Stimulated activated CD4-positive, alpha-beta T cell treated with anti-CD3 and anti-CD28 coated beads, TNF-alpha, amount 100 ng/mL, for 48 hours (primary cell): ENCODE results near the gene PTGES3L.

Experiments used
- DNase-seq, 3 donors: peaks; one replicate each; pipeline ENCODE4 v3.0.0-alpha.2; 2020; ENCODE audit warnings: low read depth in 3 of 3

Gene PTGES3L

DNA sequence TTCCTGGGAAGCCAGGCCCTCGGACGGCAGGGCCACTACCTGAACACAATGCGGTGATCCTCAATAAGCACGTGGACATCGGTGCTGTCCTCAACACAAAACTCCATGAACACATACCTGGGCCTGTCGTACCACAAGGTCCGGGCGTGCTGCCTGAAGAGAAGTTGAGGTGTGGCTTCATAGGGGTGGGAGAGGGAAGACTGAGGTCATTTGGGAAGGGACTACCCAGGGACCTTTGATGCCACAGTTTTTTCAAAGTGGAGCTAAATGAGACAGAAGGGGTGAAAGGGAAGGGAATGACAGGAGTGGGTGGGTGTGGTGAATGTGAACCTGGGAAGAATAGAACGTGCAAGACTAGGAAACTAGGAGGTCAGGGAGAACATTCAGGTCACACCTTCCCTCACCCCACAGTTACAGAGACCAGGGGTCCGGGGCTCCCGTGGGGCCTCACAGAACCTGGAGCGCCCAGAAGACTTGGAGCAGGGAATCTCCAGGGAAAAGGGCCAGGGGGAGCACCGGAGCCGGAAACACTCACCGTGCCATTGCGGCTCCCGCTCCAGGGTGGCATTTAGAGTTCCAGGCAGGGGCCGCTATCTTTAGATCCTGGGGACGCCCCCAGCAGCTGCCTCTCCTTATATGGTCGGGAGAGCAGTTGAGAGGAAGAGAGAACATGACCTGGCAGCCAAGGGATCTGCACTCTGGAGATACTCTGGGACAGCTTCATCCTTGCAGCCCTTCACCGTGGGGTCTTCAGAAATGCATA, at the start of gene PTGES3L:
TSS of gene PTGES3L (minus strand) at position 570 of the 763 bp plus-strand sequence. CDS start at position 543, 27 bp downstream.
- peak in 1 of 3 donors; percentile 10 for DNase-seq

DNA sequence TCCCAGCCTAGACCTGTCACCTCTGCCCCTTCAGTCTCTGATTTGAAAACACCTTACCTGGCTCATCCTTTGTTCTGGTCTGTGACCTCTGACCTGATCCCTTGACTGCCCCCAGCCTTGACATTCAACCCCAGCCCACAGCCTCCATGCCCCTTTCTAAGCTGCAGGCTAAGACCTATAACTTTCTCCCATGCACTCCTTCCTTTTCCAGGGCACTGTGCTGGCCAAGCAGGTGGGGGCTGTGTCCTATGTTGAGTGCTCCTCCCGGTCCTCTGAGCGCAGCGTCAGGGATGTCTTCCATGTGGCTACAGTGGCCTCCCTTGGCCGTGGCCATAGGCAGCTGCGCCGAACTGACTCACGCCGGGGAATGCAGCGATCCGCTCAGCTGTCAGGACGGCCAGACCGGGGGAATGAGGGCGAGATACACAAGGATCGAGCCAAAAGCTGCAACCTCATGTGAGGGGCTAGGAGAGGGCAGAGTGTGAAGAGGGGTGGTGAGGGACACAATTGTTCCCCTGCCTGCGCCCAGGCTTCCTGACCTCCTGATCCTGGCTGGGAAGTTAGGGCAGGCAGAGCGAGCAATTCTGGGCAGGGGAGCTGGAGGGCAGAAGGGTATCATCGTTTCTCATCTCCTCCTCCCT, 48.5 kb upstream of the PTGES3L start:
- DNase-seq, result no peak

DNA sequence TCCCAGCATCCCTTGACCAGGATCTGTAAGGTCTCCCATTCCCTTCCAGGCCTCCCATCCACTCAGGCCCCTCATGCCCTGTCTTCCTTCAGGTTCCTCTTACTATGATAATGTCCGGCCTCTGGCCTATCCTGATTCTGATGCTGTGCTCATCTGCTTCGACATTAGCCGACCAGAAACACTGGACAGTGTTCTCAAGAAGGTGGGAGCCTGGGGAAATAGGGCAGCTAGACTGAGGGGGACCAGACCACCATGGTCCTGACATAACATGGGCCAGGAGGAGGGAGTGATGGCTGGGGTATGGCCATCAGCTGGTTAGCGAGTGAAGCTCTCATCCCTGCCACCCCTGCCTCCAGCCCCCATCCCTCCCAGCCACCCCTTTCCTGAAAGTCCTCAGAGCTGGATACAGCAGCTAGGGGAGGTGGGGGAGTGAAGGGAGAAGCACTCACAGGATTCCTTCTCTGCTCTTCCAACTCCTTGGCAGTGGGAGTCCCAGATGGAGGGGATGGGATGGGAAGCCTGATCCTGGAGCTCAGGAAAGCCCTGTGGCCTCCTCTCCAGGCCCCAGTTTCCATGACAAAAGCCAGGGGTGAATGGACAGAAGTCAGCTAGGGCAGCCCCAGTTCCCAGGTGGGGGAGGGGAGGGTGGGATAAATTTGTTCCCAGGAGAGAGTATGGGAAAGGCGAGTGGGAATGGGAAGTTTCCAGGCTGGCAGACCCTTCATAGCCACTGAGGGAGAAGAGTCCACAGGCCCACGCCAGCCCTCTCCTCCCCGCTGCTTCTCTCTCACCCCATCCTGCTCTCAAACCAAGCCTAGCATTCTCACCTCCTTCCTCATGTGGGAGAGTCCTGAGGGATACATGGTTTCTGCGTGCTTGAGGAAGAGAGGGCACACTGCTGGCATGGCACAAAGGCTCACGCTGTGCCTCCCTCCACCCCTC, 47.5 kb upstream of the PTGES3L start:
- DNase-seq, result no peak

DNA sequence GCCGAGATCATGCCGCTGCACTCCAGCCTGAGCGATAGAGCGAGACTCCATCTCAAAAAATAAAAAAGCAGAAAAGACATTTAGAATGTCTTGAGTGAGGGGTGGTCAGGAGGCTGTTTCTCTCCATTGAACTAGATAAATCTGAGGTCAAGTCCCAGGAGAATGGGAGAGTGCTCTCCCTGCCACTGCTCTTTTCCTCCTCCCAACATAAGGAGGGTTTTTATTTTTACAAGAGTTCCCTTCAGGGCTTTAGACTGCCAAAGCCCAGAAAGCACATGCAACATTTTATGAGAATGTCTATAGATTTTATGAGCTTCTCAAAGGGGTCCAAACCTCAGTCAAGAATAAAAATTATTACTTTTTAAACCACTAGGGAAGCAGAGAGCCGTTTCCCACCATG, 46.7 kb upstream of the PTGES3L start:
- DNase-seq, result no peak

DNA sequence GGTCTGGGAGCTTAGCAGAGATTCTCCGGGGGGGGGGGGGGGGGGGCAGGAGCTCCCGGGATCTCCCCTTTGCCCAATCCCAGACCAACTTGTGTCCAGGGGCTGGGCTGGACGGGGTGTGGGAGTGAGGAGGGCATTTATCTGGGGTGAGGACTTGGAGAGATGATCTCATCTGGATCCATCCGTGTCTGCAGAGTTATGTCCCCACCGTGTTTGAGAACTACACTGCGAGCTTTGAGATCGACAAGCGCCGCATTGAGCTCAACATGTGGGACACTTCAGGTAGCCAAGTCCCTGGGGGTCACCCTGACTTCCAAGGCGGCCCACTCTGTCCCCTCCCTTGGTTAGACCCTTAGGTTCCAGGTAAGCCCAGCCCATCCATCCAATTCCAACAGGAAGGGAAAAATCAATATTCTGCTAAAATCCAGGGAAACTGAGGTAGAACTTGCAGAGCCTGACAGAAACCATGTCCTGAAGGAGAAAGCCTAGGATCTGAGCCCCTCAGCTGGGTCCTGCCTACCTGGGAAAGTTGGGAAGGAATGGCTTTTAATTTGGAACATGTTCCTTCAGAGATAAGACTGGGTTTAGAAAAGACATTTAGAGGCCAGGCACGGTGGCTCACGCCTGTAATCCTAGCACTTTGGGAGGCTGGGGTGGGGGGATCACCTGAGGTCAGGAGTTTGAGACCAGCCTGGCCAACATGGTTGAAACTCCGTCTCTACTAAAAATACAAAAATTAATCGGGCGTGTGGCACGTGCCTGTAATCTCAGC, 46.1 kb upstream of the PTGES3L start:
- no peak for DNase-seq

DNA sequence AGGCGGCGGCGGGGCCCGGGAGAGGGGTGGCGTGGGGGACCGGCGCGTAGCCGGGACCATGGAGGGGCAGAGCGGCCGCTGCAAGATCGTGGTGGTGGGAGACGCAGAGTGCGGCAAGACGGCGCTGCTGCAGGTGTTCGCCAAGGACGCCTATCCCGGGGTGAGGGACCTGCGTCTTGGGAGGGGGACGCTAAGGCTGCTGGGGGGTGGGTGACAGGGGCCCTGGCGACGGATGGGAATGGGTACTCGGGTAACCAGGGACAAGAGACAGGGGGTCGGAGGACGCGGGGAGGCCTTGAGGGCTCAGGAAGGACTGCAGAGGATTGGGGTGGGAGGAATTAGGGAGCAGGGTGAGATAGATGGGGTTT, 45.4 kb upstream of the PTGES3L start:
- no peak for DNase-seq

DNA sequence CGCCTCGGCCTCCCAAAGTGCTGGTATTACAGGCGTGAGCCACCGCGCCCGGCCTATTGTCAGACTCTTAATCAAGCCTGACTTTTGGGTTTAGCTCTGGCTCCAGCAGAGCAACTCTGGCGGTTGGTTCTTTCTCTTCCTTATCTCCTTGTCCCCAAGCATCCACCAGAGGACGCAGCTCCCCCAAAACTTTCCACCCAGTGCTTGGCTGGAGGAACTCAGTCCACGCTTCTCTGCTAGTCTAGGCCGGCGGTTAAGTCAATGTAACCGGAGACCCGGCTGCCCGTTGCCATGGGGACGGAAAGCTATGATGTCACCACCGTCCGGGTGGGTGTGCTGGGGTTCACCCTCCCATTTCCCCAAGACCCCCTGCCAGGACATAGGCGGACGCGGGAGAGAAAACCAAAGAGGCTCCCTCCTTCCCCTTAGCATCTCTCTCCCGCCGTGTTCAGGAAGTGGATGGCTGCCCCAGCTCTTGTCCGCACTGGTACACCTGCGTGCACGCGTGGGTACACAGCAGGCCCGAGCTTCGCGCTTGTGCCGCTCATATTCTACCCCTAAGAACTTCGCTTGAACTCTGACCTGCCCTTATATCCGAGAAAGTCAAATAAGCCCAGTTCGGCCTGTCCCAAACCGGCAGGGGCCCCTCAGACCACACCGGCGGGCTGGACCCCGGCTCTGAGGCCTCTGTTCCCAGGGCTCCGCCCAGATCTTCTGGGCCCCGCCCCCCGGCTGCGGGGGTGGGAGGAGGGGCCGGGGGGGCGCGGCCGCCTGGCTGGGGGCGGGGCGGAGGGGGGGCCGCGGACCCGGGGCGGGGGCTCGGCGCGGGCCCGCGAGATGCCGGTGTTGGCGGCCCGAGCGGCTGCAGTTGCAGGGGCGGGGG, 44.8 kb upstream of the PTGES3L start, which contains the start of gene RND2:
TSS of gene RND2 (plus strand) at position 825 of the 883 bp plus-strand sequence. CDS start 117 bp downstream, outside the sequence.
- DNase-seq, result peak; percentile 47 to 74 (median 66)

DNA sequence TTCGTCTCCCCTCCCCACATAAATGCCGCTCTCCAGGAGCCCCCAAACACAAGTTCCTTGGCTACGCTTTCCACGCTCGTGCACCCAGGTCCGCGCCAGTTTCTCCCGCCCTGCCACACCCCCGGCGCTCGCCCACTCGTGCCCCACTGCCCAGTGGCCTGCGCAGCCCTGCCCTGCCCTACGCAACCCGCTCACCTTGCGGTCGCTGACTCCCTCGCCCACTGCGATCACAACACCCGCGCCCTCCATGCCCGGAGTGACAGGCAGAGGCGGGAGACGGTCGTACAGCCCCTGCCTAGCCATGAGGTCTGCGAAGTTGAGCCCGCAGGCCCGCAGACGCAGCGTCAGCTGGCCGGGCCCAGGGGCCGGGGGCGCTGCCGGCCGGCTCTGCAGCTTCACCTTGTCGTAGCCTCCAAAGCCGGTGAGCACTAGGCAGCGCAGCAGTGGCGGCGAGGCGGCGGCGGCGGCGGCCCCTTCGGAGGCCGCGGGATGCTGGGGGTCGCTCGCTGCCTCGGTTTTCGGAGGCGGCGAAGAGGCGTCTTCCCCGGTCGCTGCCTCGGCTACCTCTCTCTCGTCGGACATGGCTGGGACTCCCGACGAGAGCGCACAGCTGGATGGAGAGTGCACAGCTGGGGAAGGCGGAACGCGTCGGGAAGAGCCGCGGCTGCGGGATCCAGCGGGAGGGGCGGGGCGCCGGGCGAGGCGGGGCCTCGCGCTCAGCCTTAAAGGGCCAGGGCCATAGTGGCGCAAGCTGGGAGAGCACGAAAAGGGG, 42.0 kb upstream of the PTGES3L start, which contains the start of gene VAT1:
TSS of gene VAT1 (minus strand) at position 645 of the 772 bp plus-strand sequence. CDS start at position 582, 63 bp downstream.
- peak in 1 of 3 donors; percentile 70 for DNase-seq

DNA sequence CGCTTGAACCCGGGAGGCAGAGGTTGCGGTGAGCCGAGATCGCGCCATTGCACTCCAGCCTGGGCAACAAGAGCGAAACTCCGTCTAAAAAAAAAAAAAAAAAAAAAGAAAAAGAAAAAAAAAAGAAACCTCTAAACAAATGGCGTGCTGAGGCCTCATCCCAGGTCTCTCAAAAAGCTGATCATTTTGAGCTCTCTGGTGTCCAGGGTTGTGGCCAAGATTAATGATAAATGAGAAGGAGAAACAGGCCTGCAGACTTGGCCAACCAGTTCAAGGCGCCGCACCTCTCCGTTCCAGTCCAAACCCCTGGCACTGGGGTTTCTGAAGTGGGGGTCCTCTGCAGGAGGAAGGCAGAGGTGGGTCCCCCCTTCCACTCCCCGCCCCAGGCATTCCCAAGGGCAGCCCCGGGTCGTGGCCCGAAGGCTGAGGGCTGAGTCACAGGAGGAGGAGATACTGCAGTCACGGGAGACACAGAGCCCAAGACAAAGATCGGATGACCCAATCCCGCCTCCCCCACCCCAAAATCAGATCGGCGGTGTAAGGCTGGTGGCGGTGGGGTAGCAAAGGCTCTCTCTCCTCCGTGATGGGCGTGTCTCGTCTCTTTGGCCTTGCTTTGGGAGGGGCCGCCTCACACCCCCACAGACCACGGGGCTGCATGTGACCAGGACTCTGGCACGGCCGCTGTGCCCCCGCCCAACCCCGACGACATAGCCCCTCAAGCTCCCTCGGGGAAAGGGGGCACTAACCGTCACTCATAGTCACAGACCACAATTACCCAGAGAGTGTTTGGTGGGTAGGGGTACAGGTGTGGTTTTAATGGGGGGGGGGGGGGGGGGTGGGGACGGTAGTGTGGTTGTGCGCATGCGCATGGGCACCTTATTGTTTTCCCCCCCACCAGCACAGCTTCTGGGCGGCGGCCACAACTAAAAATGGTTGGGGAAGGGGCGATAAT, 41.2 kb upstream of the PTGES3L start:
- no peak for DNase-seq

DNA sequence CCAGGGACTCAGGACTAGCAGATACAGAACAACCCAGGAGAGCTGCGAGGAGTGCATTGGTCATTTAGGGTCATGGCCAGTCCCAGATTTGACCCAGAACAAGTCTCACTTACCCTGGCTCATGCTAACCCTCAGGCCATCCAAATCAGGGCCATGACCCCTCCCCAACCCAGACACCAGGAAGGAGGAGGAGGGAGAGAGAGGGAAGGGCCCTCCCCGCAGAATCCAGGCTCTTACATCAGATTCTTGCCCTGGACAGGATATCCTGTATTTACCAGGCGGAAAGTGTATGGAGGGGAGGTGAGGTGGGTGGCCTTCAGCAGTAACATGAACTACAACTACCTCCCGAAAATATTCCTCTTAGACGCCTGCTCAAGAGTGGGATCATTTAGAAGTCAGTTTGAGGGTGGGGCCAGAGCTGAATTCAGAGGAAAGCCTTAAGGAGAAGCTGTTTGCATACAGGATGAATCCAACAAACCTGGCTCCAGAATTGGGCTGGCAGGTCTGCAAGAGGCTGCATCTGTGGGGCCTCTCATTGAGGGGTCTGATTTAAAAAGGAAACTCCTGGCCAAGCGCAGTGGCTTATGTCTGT, 40.2 kb upstream of the PTGES3L start:
- no peak for DNase-seq

DNA sequence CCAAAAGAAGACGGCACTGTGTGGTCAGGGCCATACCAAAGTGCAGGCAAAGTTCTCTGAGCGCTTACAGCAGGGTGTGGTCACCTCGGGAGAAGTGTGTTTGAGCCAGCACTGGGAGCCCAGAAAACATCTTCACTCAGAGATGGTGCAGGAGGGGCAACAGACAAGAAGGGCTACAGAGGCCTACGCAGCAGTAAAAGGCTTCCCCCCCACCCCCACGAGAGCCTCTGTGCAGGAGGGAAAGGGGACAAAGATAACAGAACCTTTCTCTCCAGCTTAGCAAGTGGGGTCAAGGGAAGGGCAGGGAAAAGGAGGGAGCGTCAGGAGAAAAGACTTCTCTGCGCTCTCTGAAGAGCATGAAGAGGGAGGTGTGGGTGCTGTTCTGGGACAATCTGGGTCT, 39.5 kb upstream of the PTGES3L start:
- DNase-seq, result no peak

DNA sequence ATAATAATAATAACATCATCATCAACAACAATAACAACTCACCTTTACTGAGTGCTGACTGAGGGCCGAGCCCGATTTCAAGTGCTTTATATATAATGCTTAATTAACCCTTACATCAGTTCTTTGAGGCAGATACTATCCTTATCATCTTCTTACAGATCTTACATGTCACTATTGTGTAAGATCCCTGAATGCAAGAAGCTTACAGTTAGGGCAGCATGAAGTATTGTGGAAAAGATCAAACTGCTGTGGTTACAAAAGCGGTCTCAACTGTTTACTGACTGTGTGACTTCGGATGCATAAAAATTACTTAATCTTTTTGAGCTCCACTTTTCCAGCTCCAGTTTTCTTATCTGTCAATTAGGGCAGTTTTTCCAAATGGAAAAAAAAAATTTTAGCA, 39.1 kb upstream of the PTGES3L start:
- no peak for DNase-seq

DNA sequence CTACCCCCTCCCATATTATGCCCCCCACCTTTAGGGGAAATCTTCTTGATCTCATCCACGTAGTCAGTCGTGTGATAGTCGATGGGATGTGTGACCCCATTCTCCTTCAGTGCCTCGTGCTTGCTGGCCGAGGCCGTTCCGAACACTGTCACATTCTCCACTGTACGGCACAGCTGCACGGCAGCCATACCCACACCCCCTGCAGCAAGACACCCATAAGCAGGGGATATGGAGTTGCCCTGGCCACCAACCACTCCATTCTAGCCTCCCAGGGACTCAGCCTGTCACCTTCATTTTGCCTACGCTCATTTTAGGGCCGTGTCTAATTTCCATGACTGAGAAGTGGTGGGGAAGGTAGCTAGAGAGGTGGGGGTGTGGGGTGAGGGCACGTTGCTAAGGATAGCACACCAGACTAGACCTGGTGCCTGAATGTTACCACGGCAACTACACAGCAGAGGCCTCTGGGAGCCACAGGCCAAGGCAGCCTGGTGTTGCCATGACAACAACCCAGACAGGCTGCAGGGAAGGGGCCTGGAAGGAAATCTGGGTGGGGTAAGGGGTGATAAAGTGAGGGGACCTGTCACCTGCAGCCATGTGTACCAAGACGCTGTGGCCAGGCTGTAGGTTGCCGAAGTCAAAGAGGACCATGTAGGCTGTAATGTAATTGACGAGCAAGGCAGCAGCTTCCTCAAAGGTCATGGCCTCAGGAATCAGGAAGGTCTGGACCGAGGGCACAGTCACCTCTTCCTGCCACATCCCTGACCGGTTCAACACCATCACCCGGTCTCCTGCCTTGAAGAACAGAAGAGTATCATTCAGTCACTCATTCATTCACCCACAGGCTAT, 38.4 kb upstream of the PTGES3L start:
- no peak for DNase-seq

DNA sequence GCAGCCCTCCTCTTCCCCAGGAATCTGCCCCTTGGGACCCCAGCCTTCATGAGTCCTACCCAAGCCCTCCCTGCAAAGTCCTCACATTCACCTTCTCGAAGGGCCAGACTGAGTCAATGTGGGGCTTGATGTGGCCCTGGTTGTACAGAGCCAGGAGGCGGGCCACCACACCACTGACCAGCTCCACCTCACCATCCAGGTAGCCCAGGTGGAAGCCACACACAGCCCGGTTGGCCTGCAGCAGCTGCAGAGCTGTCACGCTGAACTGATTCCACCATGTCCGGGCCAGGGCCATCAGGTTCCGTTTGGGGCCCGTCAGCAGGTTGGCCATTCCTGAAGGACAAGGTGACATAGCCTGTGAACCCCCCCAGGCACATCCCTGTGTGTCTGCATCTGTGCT, 36.3 kb upstream of the PTGES3L start:
- DNase-seq, result no peak

DNA sequence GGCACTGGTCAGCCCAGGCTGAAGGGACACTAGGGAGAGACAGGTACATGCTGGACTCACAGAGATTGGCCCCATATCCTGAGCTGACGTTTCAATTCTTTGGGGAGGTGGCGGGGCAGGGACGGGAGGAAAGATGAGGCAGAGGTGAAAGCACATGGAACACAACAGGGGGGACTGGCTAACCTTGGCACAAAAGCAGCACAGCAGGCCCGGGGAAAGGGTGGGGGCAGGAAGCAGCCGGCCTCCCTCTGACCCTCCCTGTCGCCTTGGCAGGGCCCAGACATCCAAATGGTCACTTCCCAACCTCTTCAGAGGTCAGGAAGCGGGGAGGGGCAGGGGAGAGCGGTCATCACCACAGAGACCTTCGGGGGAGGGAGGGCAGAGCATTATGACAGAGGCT, 35.7 kb upstream of the PTGES3L start:
- no peak for DNase-seq

DNA sequence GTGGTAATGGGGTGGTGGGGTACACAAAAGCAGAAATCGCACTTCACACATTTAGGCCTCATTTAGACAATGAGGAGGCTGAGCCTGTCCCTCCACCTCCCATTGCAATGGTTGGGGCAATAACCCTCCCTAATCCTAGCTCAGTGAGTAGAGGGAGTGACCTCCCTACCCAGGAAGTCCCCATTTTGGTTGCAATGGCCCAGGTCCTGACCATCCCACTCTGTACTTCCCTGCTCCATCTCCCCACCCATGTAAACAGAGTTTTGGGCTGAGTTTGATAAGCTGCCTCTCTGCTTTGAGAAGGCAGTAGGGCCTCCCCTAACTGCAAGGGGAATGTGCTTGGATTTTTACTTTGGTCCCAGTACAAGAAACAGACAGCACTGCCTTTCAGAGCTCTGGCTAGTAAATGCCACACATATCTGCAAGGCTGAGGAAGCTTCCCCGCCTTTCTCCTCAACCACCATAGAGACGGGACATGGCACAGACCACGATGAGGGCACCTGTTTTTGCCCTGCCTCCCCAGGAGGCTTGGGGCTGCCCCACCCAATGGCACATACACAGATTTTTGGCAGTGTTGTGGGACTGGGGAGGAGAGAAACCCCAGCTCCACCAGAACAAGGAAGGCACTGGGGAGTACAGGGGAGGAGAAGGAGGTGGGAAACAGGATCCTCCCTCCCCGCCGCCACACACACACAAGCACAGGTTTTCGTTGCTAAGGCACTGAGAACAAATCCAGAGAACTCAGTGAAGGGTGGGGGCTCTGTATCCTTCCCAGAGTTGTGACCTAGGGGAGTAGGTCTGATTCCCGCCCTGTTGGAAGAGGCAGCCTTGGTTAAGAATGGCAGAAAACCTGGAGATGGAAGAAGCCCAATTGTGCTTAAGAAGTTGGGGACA, 35.0 kb upstream of the PTGES3L start:
- no peak for DNase-seq
